ENCODE results near the gene TARP.

TARP gene

GRCh38 chr7:38215115-38215514, 58.3 kb downstream of the TARP start:
- TF ChIP-seq SIN3A (IDR thresholded peaks at IDR 0.05; ENCODE audit: borderline replicate concordance, insufficient read depth, low read length) (no peak), POLR2AphosphoS5 (IDR thresholded peaks at IDR 0.05; ENCODE audit: low read depth, low read length) (no peak), TAF1 (IDR thresholded peaks at IDR 0.05; ENCODE audit: borderline replicate concordance, insufficient read depth, low read length) (no peak), REST (IDR thresholded peaks at IDR 0.05; ENCODE audit: insufficient read depth in 1 of 2, low read depth in 2 of 2, low read length in 2 of 2) (no peak), FOXP2 (optimal IDR thresholded peaks at IDR 0.05; ENCODE audit: borderline replicate concordance, extremely low read depth, extremely low read length, insufficient read depth) (no peak)

- TF ChIP-seq TAF1 (IDR thresholded peaks at IDR 0.05; ENCODE audit: borderline replicate concordance, insufficient read depth, low read length) (no peak), REST (IDR thresholded peaks at IDR 0.05; ENCODE audit: insufficient read depth in 1 of 2, low read depth in 2 of 2, low read length in 2 of 2) (no peak), FOXP2 (optimal IDR thresholded peaks at IDR 0.05; ENCODE audit: borderline replicate concordance, extremely low read depth, extremely low read length, insufficient read depth) (no peak), POLR2AphosphoS5 (IDR thresholded peaks at IDR 0.05; ENCODE audit: low read depth, low read length) (no peak), SIN3A (IDR thresholded peaks at IDR 0.05; ENCODE audit: borderline replicate concordance, insufficient read depth, low read length) (no peak)
Measured at GRCh38 chr7:38211940-38212339, 61.5 kb downstream of the TARP start.

GRCh38 chr7:38211486-38211885, 62.0 kb downstream of the TARP start:
- TF ChIP-seq FOXP2 (optimal IDR thresholded peaks at IDR 0.05; ENCODE audit: borderline replicate concordance, extremely low read depth, extremely low read length, insufficient read depth), result no peak
- no peak for TF ChIP-seq SIN3A (IDR thresholded peaks at IDR 0.05; ENCODE audit: borderline replicate concordance, insufficient read depth, low read length)
- no peak for TF ChIP-seq POLR2AphosphoS5 (IDR thresholded peaks at IDR 0.05; ENCODE audit: low read depth, low read length)
- no peak for TF ChIP-seq TAF1 (IDR thresholded peaks at IDR 0.05; ENCODE audit: borderline replicate concordance, insufficient read depth, low read length)
- TF ChIP-seq REST (IDR thresholded peaks at IDR 0.05; ENCODE audit: insufficient read depth in 1 of 2, low read depth in 2 of 2, low read length in 2 of 2), result no peak
